GM12878 (cell line): ENCODE results near the gene PDF. TPM values are rescaled to one million over a fixed set of nuclear protein-coding genes. Genes with fewer than 3 reads are reported as not detected.

ENCODE experiments used
- ATAC-seq: fragments of 200-7000 bp; cut with Tn5 transposase; 3 replicates; pipeline ENCODE4 v1.9.1; 2020; ENCODE audit warnings: mild to moderate bottlenecking, moderate library complexity
- BruUV-seq: library from RNA; stranded (reverse); fragments of 400-500 nt; replicated peaks from 2 replicates; lab custom pipeline; 2021; lab: Mats Ljungman, UMichigan
- CTCF ChIA-PET: fragments of 300-600 bp; sonication (Branson Sonifier 250); formaldehyde crosslinking; extraction: SDS; loops from one replicate; lab custom pipeline; 2021; ENCODE audit warnings: inconsistent platforms; lab: Yijun Ruan, JAX
- POLR2A ChIA-PET: fragments of 350-600 bp; formaldehyde crosslinking; extraction: SDS; loops from one replicate; lab custom pipeline; 2021; ENCODE audit warnings: inconsistent platforms; lab: Charles Lee
- RAD21 ChIA-PET: fragments of 300-600 bp; sonication (Branson Sonifier 250); formaldehyde crosslinking; loops from one replicate; lab custom pipeline; 2023; ENCODE audit warnings: antibody characterized with exemption; ENCODE audit not compliant: unreplicated experiment; lab: Charles Lee
- SMC1A ChIA-PET: fragments of 300-600 bp; sonication (Branson Sonifier 250); formaldehyde crosslinking; loops from one replicate; lab custom pipeline; 2023; ENCODE audit not compliant: unreplicated experiment, uncharacterized antibody; lab: Charles Lee
- DNase-seq: peaks from one replicate; pipeline ENCODE4 v3.0.0-alpha.2; 2011; ENCODE audit warnings: low read depth, low spot score
- FAIRE-seq: peaks from 3 replicates; lab custom pipeline; 2011; peaks lifted over from hg19 to GRCh38; lab: Jason Lieb, UNC
- H2AFZ ChIP-seq: 2 replicates; pipeline ENCODE4 v1.6.0; 2011; ENCODE audit warnings: low read depth, low read length, control low read depth; ENCODE audit not compliant: control insufficient read depth
- H3K27ac ChIP-seq: 2 replicates; pipeline ENCODE4 v1.5.1; 2011; ENCODE audit warnings: control low read depth; ENCODE audit not compliant: control insufficient read depth, insufficient read depth
- H3K27me3 ChIP-seq, 2 experiments: replicated peaks in 1 of 2; 2 replicates each; pipeline versions ENCODE4 v1.6.0 to v1.6.1; 2011; ENCODE audit warnings: low read length in 1 of 2; ENCODE audit not compliant: control insufficient read depth in 2 of 2, insufficient read depth in 2 of 2
- H3K36me3 ChIP-seq, 2 experiments: 2 replicates each; pipeline ENCODE4 v1.5.1; 2011; ENCODE audit warnings: low read length in 1 of 2; ENCODE audit not compliant: control insufficient read depth in 2 of 2, insufficient read depth in 2 of 2
- H3K4me1 ChIP-seq: 2 replicates; pipeline ENCODE4 v1.6.1; 2011; ENCODE audit warnings: mild to moderate bottlenecking, low read length, moderate library complexity, mixed read lengths; ENCODE audit not compliant: control insufficient read depth, insufficient read depth
- H3K4me2 ChIP-seq: 2 replicates; pipeline ENCODE4 v1.6.0; 2011; ENCODE audit warnings: control low read depth; ENCODE audit not compliant: control insufficient read depth, insufficient read depth
- H3K4me3 ChIP-seq: fragments of 200-600 bp; sonication (generic); 2 replicates; pipeline ENCODE4 v1.5.1; 2016
- H3K79me2 ChIP-seq: 2 replicates; pipeline ENCODE4 v1.6.0; 2011; ENCODE audit warnings: low read length; ENCODE audit not compliant: control insufficient read depth, insufficient read depth
- H3K9ac ChIP-seq: 2 replicates; pipeline ENCODE4 v1.8.0; 2011; ENCODE audit warnings: low read length, control low read depth, mixed read lengths; ENCODE audit not compliant: control insufficient read depth, insufficient read depth
- H3K9me3 ChIP-seq: replicated peaks from 3 replicates; pipeline ENCODE4 v1.5.1; 2011; ENCODE audit warnings: mild to moderate bottlenecking, low read length; ENCODE audit not compliant: control insufficient read depth, insufficient read depth
- H4K20me1 ChIP-seq: 2 replicates; pipeline ENCODE4 v1.6.0; 2011; ENCODE audit not compliant: control insufficient read depth, insufficient read depth
- BRCA1 ChIP-seq: IDR thresholded peaks from 2 replicates; pipeline ENCODE4 v1.6.1; 2011; ENCODE audit warnings: low read depth, low read length, improper control_type of control experiment
- CHD2 ChIP-seq: IDR thresholded peaks from 2 replicates; pipeline ENCODE4 v1.6.1; 2011; ENCODE audit warnings: low read depth, low read length, improper control_type of control experiment, borderline replicate concordance
- JUNB ChIP-seq: IDR thresholded peaks from 2 replicates; pipeline ENCODE4 v1.6.1; 2016; ENCODE audit warnings: antibody characterized with exemption, mild to moderate bottlenecking
- KLF5 ChIP-seq: fragments of 450-650 bp; IDR thresholded peaks from 2 replicates; pipeline ENCODE4 v1.6.1; 2014; ENCODE audit warnings: mild to moderate bottlenecking; ENCODE audit not compliant: partially characterized antibody
- MYC ChIP-seq: IDR thresholded peaks from 2 replicates; pipeline ENCODE4 v1.6.1; 2011; ENCODE audit warnings: mild to moderate bottlenecking, low read length, moderate library complexity, inconsistent platforms; ENCODE audit not compliant: insufficient read depth, insufficient replicate concordance, insufficient read length, severe bottlenecking
- PAX8 ChIP-seq: fragments of 450-650 bp; IDR thresholded peaks from 2 replicates; pipeline ENCODE4 v1.6.1; 2017; ENCODE audit warnings: mild to moderate bottlenecking, moderate library complexity
- POU2F2 ChIP-seq: IDR thresholded peaks from 3 replicates; pipeline ENCODE4 v1.6.1; 2011; ENCODE audit warnings: low read depth, mild to moderate bottlenecking, low read length, borderline replicate concordance
- SIX5 ChIP-seq: IDR thresholded peaks from 2 replicates; pipeline ENCODE4 v1.6.1; 2011; ENCODE audit warnings: mild to moderate bottlenecking, low read depth, low read length, moderate library complexity; ENCODE audit not compliant: severe bottlenecking
- SMAD1 ChIP-seq: fragments of 450-650 bp; IDR thresholded peaks from 2 replicates; pipeline ENCODE4 v1.6.1; 2018; ENCODE audit warnings: mild to moderate bottlenecking, low read depth; ENCODE audit not compliant: partially characterized antibody
- ZBED1 ChIP-seq: IDR thresholded peaks from 2 replicates; pipeline ENCODE4 v1.6.1; 2016; ENCODE audit warnings: borderline replicate concordance
- WGBS: methylation state at CpG from one replicate; pipeline ENCODE4 v1.1.6; 2016; ENCODE audit warnings: low lambda C conversion rate; ENCODE audit not compliant: insufficient replicate concordance, insufficient coverage; ENCODE audit errors: missing lambda C conversion rate; 5-methylcytosine and 5-hydroxymethylcytosine counted together
- in situ Hi-C: fragments of 300-500 bp; cut with MboI; formaldehyde crosslinking; loops from 9 replicates; pipeline ENCODE4 v1.14.3; 2018; ENCODE audit warnings: mixed read lengths
- intact Hi-C: fragments of 100-400 bp; cut with micrococcal nuclease; formaldehyde crosslinking; loops from one replicate; pipeline ENCODE4 v1.14.2; 2022; ENCODE audit not compliant: unreplicated experiment
- polyA plus RNA-seq, 11 experiments: library from polyadenylated mRNA; depleted of rRNA in 4 of 11; unstranded in 6 of 11; stranded (reverse) in 5 of 11; fragments of >200 nt; fragmentation: Nextera tagmentation in 4 of 11; fragmentation: Illumina TruSeq in 1 of 11; extraction: Ambion mirVana in 4 of 11; extraction: Trizol in 1 of 11; gene quantifications; 1 replicate in 1 of 11; 2 replicates in 10 of 11; pipeline versions ENCODE4 v1.2.1 to v1.2.3, GENCODE V29; 2011 to 2016; ENCODE audit warnings: inconsistent platforms in 2 of 11, missing spikeins in 2 of 11, low read depth in 1 of 11
- total RNA-seq, 4 experiments: library from RNA; depleted of rRNA in 3 of 4; stranded (reverse); fragments of >200 nt in 3 of 4; fragmentation: Illumina TruSeq in 1 of 4; extraction: Trizol in 1 of 4; gene quantifications; 2 replicates each; pipeline versions ENCODE4 v1.2.1 to v1.2.3, GENCODE V29; 2013 to 2021
- TF ChIP-seq, protein P1 (sequence below): fragments of 450-650 bp; IDR thresholded peaks from 2 replicates; pipeline ENCODE4 v1.6.1; 2017; ENCODE audit warnings: mild to moderate bottlenecking
- TF ChIP-seq, protein P2 (sequence below): IDR thresholded peaks from 2 replicates; pipeline ENCODE4 v1.6.1; 2011; ENCODE audit warnings: mild to moderate bottlenecking, low read depth, low read length, moderate library complexity; ENCODE audit not compliant: insufficient replicate concordance

PDF gene
- total and polyA plus RNA-seq, 10 of the 15 experiments (the other 5 are each of a cell fraction or from before 2014, with no cell fraction given) = 0.13 to 44.1 (median 16.7) TPM

- FAIRE-seq (no peak), ATAC-seq (no peak), DNase-seq (no peak)
- ChIA-PET POLR2A (no interaction called here), SMC1A (interaction anchor here (1.7 to 8.2 kb wide), 2 partner anchors 10 to 132 kb away, joined by 5 to 117 read pairs; no protein-coding TSS in a partner anchor), CTCF (interaction anchor here (0.7 to 8.6 kb wide), 6 partner anchors 11 to 295 kb away, joined by 3 to 193 read pairs (median 4); no protein-coding TSS in a partner anchor), RAD21 (interaction anchor here (6.7 kb wide), 1 partner anchor 132 kb away, joined by 69 read pairs; no protein-coding TSS in a partner anchor)
- Histone ChIP-seq H3K9me3 (no peaks in the 10 kb centered on the region), H3K36me3 (no peaks in the 10 kb centered on the region; a peak in 1 of 4 replicates), H3K9ac (no peak overlapping the region), H3K4me2 (no peak overlapping the region), H3K79me2 (no peaks in the 10 kb centered on the region), H3K27ac (no peak overlapping the region), H3K27me3 (no peaks in the 10 kb centered on the region), H2AFZ (no peak overlapping the region), H3K4me1 (no peaks in the 10 kb centered on the region), H3K4me3 (no peak overlapping the region), H4K20me1 (no peaks in the 10 kb centered on the region)
- BruUV-seq = no TSS peak
- 100% methylated on average over 4 of the region's 4 CpGs for WGBS
- TF ChIP-seq MYC (no peak), SIX5 (no peak), CHD2 (no peak), KLF5 (no peak), BRCA1 (no peak), ZBED1 (no peak), POU2F2 (no peak), JUNB (no peak), SMAD1 (no peak), PAX8 (no peak)
- TF ChIP-seq, protein P1, sequence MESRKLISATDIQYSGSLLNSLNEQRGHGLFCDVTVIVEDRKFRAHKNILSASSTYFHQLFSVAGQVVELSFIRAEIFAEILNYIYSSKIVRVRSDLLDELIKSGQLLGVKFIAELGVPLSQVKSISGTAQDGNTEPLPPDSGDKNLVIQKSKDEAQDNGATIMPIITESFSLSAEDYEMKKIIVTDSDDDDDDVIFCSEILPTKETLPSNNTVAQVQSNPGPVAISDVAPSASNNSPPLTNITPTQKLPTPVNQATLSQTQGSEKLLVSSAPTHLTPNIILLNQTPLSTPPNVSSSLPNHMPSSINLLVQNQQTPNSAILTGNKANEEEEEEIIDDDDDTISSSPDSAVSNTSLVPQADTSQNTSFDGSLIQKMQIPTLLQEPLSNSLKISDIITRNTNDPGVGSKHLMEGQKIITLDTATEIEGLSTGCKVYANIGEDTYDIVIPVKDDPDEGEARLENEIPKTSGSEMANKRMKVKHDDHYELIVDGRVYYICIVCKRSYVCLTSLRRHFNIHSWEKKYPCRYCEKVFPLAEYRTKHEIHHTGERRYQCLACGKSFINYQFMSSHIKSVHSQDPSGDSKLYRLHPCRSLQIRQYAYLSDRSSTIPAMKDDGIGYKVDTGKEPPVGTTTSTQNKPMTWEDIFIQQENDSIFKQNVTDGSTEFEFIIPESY = no peak
- TF ChIP-seq, protein P2, sequence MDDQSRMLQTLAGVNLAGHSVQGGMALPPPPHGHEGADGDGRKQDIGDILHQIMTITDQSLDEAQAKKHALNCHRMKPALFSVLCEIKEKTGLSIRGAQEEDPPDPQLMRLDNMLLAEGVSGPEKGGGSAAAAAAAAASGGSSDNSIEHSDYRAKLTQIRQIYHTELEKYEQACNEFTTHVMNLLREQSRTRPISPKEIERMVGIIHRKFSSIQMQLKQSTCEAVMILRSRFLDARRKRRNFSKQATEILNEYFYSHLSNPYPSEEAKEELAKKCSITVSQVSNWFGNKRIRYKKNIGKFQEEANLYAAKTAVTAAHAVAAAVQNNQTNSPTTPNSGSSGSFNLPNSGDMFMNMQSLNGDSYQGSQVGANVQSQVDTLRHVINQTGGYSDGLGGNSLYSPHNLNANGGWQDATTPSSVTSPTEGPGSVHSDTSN = no peak
- TF ChIP-seq, all 136 proteins: peak for 0
- in situ Hi-C loops (loop anchor here (10.0 kb wide), 1 partner anchor 759 kb away; no protein-coding TSS in a partner anchor), intact Hi-C loops (loop anchor here (10.0 kb wide), 1 partner anchor 379 kb away; no protein-coding TSS in a partner anchor)
Measured at GRCh38 chr16:69283851-69284250, 46.5 kb downstream of the PDF start.
